OCI-LY1 (cell line): ENCODE measurements around the gene ENPP7.

Experiments used
- CTCF ChIP-seq: fragments of 200-600 bp; sonication (generic), shearing (Covaris generic); IDR thresholded peaks from 2 replicates; pipeline ENCODE4 v1.5.1; 2017; ENCODE audit warnings: mild to moderate bottlenecking, antibody characterized with exemption, low read length, moderate library complexity, mixed read lengths
- EZH2 ChIP-seq: fragments of 200-600 bp; sonication (generic), shearing (Covaris generic); IDR thresholded peaks from 2 replicates; pipeline ENCODE4 v1.8.0; 2017; ENCODE audit warnings: borderline replicate concordance, mixed run types, mild to moderate bottlenecking, antibody characterized with exemption, low read length, moderate library complexity, mixed read lengths

DNA sequence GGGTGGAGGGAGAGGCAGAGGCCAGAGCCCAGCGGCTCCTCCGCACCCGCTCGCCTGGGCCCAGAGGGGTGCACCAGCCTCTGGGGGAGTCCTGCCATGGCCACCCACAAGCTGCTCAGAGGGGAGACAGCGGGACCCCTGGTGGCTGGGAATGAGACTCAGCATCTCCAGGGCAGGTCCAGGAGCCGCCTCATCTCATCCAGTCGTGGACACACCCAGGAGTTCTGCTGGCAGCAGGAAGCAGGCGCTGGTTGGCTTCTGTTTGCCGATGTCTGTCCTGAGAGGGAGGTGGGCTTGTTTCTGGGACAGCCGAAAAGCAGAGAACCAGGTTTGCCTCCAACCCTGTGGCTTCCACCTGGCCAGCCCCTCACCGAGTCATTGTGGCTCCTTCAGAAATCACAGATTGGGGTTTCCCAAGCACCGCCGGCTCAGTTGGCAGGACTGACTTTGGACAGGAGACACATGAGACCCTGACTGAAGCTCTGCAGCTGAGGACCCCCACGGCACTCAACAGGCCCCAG, 49.6 kb upstream of the ENPP7 start:
- TF ChIP-seq CTCF (no peak), EZH2 (no peak)
